H1 (cell line): ENCODE data around the gene THOC6. TPM values are rescaled to one million over a fixed set of nuclear protein-coding genes. Genes with fewer than 3 reads are reported as not detected.
A peak's percentile ranks its signal among the peaks of the same experiment; 100 is the strongest.

ENCODE experiments used
- CTCF ChIA-PET: fragments of 300-600 bp; sonication (Branson Sonifier 250); formaldehyde crosslinking; loops from one replicate; lab custom pipeline; 2021; ENCODE audit not compliant: partially characterized antibody; lab: Charles Lee
- POLR2A ChIA-PET: fragments of 300-600 bp; sonication (Branson Sonifier 250); formaldehyde crosslinking; loops from one replicate; lab custom pipeline; 2021; ENCODE audit warnings: inconsistent platforms; ENCODE audit not compliant: partially characterized antibody; lab: Charles Lee
- DNase-seq, 2 experiments: peaks; one replicate each; pipeline versions ENCODE4 v3.0.0 to v3.0.0-alpha.2; 2010 to 2022; ENCODE audit warnings: low spot score in 2 of 2, low read depth in 1 of 2, mixed read lengths in 1 of 2
- FAIRE-seq: peaks from 2 replicates; lab custom pipeline; 2011; peaks lifted over from hg19 to GRCh38; lab: Jason Lieb, UNC
- H2AFZ ChIP-seq: 2 replicates; pipeline ENCODE4 v1.8.1; 2012; ENCODE audit warnings: low read length, inconsistent platforms
- H2AK5ac ChIP-seq: 2 replicates; pipeline ENCODE4 v1.6.1; 2013; ENCODE audit warnings: low read depth, low read length
- H2BK120ac ChIP-seq: replicated peaks from 2 replicates; pipeline ENCODE3; 2013; ENCODE audit warnings: low read depth, low read length, inconsistent platforms
- H2BK12ac ChIP-seq: 2 replicates; pipeline ENCODE4 v1.6.1; 2013; ENCODE audit warnings: low read depth, low read length
- H2BK15ac ChIP-seq: 2 replicates; pipeline ENCODE4 v1.6.1; 2013; ENCODE audit warnings: low read length
- H2BK20ac ChIP-seq: 2 replicates; pipeline ENCODE4 v1.6.1; 2013; ENCODE audit warnings: low read length
- H2BK5ac ChIP-seq: 2 replicates; pipeline ENCODE4 v1.6.1; 2013; ENCODE audit warnings: low read depth, low read length
- H3K14ac ChIP-seq: 2 replicates; pipeline ENCODE4 v1.6.1; 2013; ENCODE audit warnings: inconsistent platforms; ENCODE audit not compliant: insufficient read length
- H3K18ac ChIP-seq: 2 replicates; pipeline ENCODE4 v1.6.1; 2013; ENCODE audit warnings: low read length; ENCODE audit errors: extremely low read depth
- H3K23ac ChIP-seq: 2 replicates; pipeline ENCODE4 v1.6.1; 2013; ENCODE audit warnings: inconsistent platforms; ENCODE audit not compliant: insufficient read length
- H3K23me2 ChIP-seq: 2 replicates; pipeline ENCODE4 v1.6.1; 2013; ENCODE audit warnings: low read depth, low read length
- H3K27ac ChIP-seq: 2 replicates; pipeline ENCODE4 v1.6.1; 2011; ENCODE audit warnings: low read depth, low read length, inconsistent platforms
- H3K27me3 ChIP-seq, 4 experiments: replicated peaks in 1 of 4; 1 replicate in 1 of 4; 2 replicates in 3 of 4; pipeline versions ENCODE4 v1.6.1 to v1.8.1; 2011 to 2013; ENCODE audit warnings: low read length in 3 of 4, mild to moderate bottlenecking in 3 of 4, inconsistent platforms in 2 of 4, mixed read lengths in 2 of 4, moderate library complexity in 1 of 4; ENCODE audit not compliant: control insufficient read depth in 3 of 4, insufficient read depth in 3 of 4; ENCODE audit errors: extremely low read depth in 1 of 4
- H3K36me3 ChIP-seq, 4 experiments: 2 replicates each; pipeline versions ENCODE4 v1.6.1 to v1.8.1; 2011 to 2013; ENCODE audit warnings: mild to moderate bottlenecking in 4 of 4, low read length in 3 of 4, moderate library complexity in 2 of 4, control low read depth in 1 of 4, inconsistent platforms in 1 of 4; ENCODE audit not compliant: insufficient read depth in 4 of 4, control insufficient read depth in 2 of 4
- H3K4ac ChIP-seq: replicated peaks from 2 replicates; pipeline ENCODE3; 2013; ENCODE audit warnings: low read length, low read depth, mixed read lengths, inconsistent platforms; ENCODE audit not compliant: insufficient read length
- H3K4me1 ChIP-seq, 4 experiments: replicated peaks in 1 of 4; 1 replicate in 1 of 4; 2 replicates in 3 of 4; pipeline versions ENCODE4 v1.6.1 to v1.8.1; 2011 to 2013; ENCODE audit warnings: low read length in 3 of 4, inconsistent platforms in 2 of 4, mixed read lengths in 1 of 4; ENCODE audit not compliant: insufficient read depth in 4 of 4, control insufficient read depth in 3 of 4
- H3K4me2 ChIP-seq, 2 experiments: 2 replicates each; pipeline versions ENCODE4 v1.6.1 to v1.8.1; 2011 to 2013; ENCODE audit warnings: low read depth in 2 of 2, low read length in 2 of 2, control low read depth in 1 of 2, inconsistent platforms in 1 of 2, mild to moderate bottlenecking in 1 of 2; ENCODE audit not compliant: insufficient read depth in 1 of 2
- H3K4me3 ChIP-seq, 4 experiments: fragments of 200-600, 300-600 bp in 1 of 4; sonication (generic), shearing (Covaris generic), sonication (Bioruptor Twin) in 1 of 4; 2 replicates each; pipeline versions ENCODE4 v1.5.1 to v1.8.1; 2011 to 2016; ENCODE audit warnings: low read length in 4 of 4, low read depth in 3 of 4, control low read depth in 2 of 4, inconsistent platforms in 2 of 4, mild to moderate bottlenecking in 2 of 4, mixed read lengths in 1 of 4, moderate library complexity in 1 of 4; ENCODE audit not compliant: insufficient read depth in 2 of 4; ENCODE audit errors: extremely low read depth in 1 of 4
- H3K56ac ChIP-seq: replicated peaks from 2 replicates; pipeline ENCODE3; 2013; ENCODE audit warnings: low read depth, mild to moderate bottlenecking, mixed read lengths, low read length, inconsistent platforms; ENCODE audit not compliant: insufficient read length
- H3K79me1 ChIP-seq: 2 replicates; pipeline ENCODE4 v1.6.1; 2013; ENCODE audit warnings: low read depth, low read length, control low read depth
- H3K79me2 ChIP-seq, 2 experiments: 2 replicates each; pipeline versions ENCODE4 v1.6.1 to v1.8.1; 2012 to 2013; ENCODE audit warnings: low read length in 2 of 2, mild to moderate bottlenecking in 2 of 2, inconsistent platforms in 1 of 2; ENCODE audit not compliant: insufficient read depth in 2 of 2, control insufficient read depth in 1 of 2
- H3K9ac ChIP-seq, 4 experiments: replicated peaks in 1 of 4; 1 replicate in 1 of 4; 2 replicates in 3 of 4; pipeline versions ENCODE4 v1.6.1 to v1.8.1; 2011 to 2013; ENCODE audit warnings: low read depth in 3 of 4, low read length in 3 of 4, control low read depth in 2 of 4, mild to moderate bottlenecking in 2 of 4, moderate library complexity in 2 of 4, inconsistent platforms in 1 of 4; ENCODE audit errors: extremely low read depth in 1 of 4
- H3K9me3 ChIP-seq, 2 experiments: 2 replicates each; pipeline versions ENCODE4 v1.6.1 to v1.8.1; 2012 to 2013; ENCODE audit warnings: mild to moderate bottlenecking in 2 of 2, moderate library complexity in 2 of 2, control low read depth in 1 of 2, inconsistent platforms in 1 of 2, low read depth in 1 of 2, low read length in 1 of 2, mixed read lengths in 1 of 2; ENCODE audit not compliant: insufficient read depth in 2 of 2
- H4K20me1 ChIP-seq, 2 experiments: replicated peaks in 1 of 2; 2 replicates each; pipeline versions ENCODE3 to v1.8.1; 2011 to 2013; ENCODE audit warnings: inconsistent platforms in 2 of 2, low read length in 2 of 2, mild to moderate bottlenecking in 1 of 2; ENCODE audit not compliant: insufficient read depth in 2 of 2, control insufficient read depth in 1 of 2
- H4K5ac ChIP-seq: 2 replicates; pipeline ENCODE4 v1.6.1; 2013; ENCODE audit warnings: low read length, low read depth, mixed read lengths, inconsistent platforms; ENCODE audit not compliant: insufficient read length
- H4K8ac ChIP-seq: 2 replicates; pipeline ENCODE4 v1.8.0; 2013; ENCODE audit warnings: mild to moderate bottlenecking, moderate library complexity, low read length, inconsistent platforms; ENCODE audit not compliant: insufficient read depth; ENCODE audit errors: extremely low read depth
- H4K91ac ChIP-seq: replicated peaks from 2 replicates; pipeline ENCODE3; 2013; ENCODE audit warnings: low read length, mixed read lengths, inconsistent platforms; ENCODE audit not compliant: insufficient read length
- JUN ChIP-seq: IDR thresholded peaks from 2 replicates; pipeline ENCODE4 v1.6.1; 2011; ENCODE audit warnings: low read depth, mild to moderate bottlenecking, improper control_type of control experiment, low read length
- POLR2A ChIP-seq, 2 experiments: IDR thresholded peaks; 1 replicate in 1 of 2; 2 replicates in 1 of 2; pipeline ENCODE4 v1.6.1; 2011; ENCODE audit warnings: low read depth in 2 of 2, low read length in 2 of 2, mild to moderate bottlenecking in 2 of 2; ENCODE audit errors: control extremely low read depth in 1 of 2
- WGBS, 2 experiments: shearing (Covaris generic) in 1 of 2; methylation state at CpG; one replicate each; pipeline versions ENCODE4 v1.1.6 to v1.1.7; 2013 to 2015; ENCODE audit warnings: low lambda C conversion rate in 2 of 2, mixed read lengths in 2 of 2, inconsistent platforms in 1 of 2, low coverage in 1 of 2, missing lambda C conversion rate in 1 of 2; ENCODE audit not compliant: insufficient replicate concordance in 2 of 2, insufficient coverage in 1 of 2, insufficient read length in 1 of 2; ENCODE audit errors: extremely low coverage in 1 of 2, missing lambda C conversion rate in 1 of 2; 5-methylcytosine and 5-hydroxymethylcytosine counted together
- polyA plus RNA-seq, 7 experiments: library from polyadenylated mRNA; depleted of rRNA in 3 of 7; stranded (reverse) in 5 of 7; unstranded in 2 of 7; fragments of >200 nt in 5 of 7; fragments of 200-250 nt in 2 of 7; gene quantifications; 1 replicate in 5 of 7; 2 replicates in 1 of 7; 4 replicates in 1 of 7; pipeline versions ENCODE4 v1.2.1 to v1.2.3, GENCODE V29; 2011 to 2013; ENCODE audit warnings: missing spikeins in 2 of 7, mixed read lengths in 2 of 7
- total RNA-seq: library from RNA; stranded (reverse); fragmentation: NEBNext Ultra II Directional; extraction: Animal tissue kit (Norgen Biotek cat#: 25700); gene quantifications from 2 replicates; pipeline ENCODE4 v1.2.1, GENCODE V29; 2021

THOC6 gene
- total and polyA plus RNA-seq, 2 of the 8 experiments (the other 6 are each of a cell fraction or from before 2014, with no cell fraction given), result 78.5 to 111 TPM

DNA sequence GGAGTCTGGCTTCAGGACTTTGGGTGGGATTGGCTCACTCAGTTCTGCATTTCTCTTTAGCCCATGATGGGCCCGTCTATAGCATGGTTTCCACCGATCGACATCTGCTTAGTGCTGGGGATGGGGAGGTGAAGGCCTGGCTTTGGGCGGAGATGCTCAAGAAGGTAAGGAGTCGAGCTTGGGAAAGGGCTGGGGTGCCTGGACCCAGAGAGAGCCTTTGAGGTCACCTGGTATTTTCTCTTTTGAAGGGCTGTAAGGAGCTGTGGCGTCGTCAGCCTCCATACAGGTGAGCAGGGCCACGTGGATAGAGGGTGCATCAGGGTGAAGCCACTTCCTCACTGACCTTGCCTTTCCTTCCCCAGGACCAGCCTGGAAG, 2.2 kb downstream of the THOC6 start:
- Histone ChIP-seq H2AK5ac (no peak overlapping the region), H2AFZ (no peak overlapping the region), H2BK15ac (no peak overlapping the region), H3K56ac (no peak overlapping the region), H2BK5ac (no peak overlapping the region), H3K14ac (no peak overlapping the region), H3K23me2 (peaks cover 17% of the 10 kb centered on the region; the same call in 1 of the 2 replicates), H2BK120ac (no peak overlapping the region), H3K36me3 (peaks cover 0 to 21% (median 11%) of the 10 kb centered on the region in 4 experiments; a peak in 7 of 8 replicates), H4K20me1 (peaks cover 9 to 31% of the 10 kb centered on the region in 2 experiments), H3K4me1 (peaks cover 0 to 23% (median 20%) of the 10 kb centered on the region in 4 experiments; a peak in 6 of 7 replicates), H3K9me3 (no peaks in the 10 kb centered on the region), H3K27me3 (no peaks in the 10 kb centered on the region), H3K4me2 (no peak overlapping the region), H2BK12ac (no peak overlapping the region), H3K79me1 (no peaks in the 10 kb centered on the region), H3K18ac (no peak overlapping the region), H3K27ac (no peak overlapping the region), H2BK20ac (no peak overlapping the region), H3K23ac (no peak overlapping the region), H3K9ac (no peak overlapping the region), H4K91ac (no peak overlapping the region), H3K4me3 (no peak overlapping the region), H3K79me2 (no peaks in the 10 kb centered on the region), H4K8ac (no peak overlapping the region), H3K4ac (no peak overlapping the region), H4K5ac (no peak overlapping the region)
- no peak for DNase-seq
- 89% methylated on average over 8 of the region's 8 CpGs; no CpG with 5 or more reads in 1 of the 2 experiments for WGBS, 2 experiments
- TF ChIP-seq POLR2A (IDR thresholded peaks at IDR 0.05; ENCODE audit: control extremely low read depth in 1 of 2, low read depth in 2 of 2, low read length in 2 of 2) (peak in 1 of 2 experiments; percentile 54; a peak in 1 of 3 replicates), JUN (no peak)
- ChIA-PET CTCF (interaction anchor here (1.1 to 23.8 kb wide), 2 partner anchors 21 to 32 kb away, joined by 3 to 639 read pairs; partner anchors contain the start of gene CLDN9), POLR2A (interaction anchor here (0.5 to 35.7 kb wide), 11 partner anchors 3 to 103 kb away, joined by 3 to 1808 read pairs (median 63); partner anchors contain the start of genes BICDL2, CLDN6, CLDN9 and HCFC1R1)
- FAIRE-seq, result no peak
